ENCODE data around the gene NAT10.

- TF ChIP-seq CTCF (IDR thresholded peaks at IDR 0.05; ENCODE audit: poor library complexity, severe bottlenecking): no peak
- no peak for TF ChIP-seq REST (IDR thresholded peaks at IDR 0.05; ENCODE audit: borderline replicate concordance)
- TF ChIP-seq TAF1 (IDR thresholded peaks at IDR 0.05; ENCODE audit: low read depth): no peak
- TF ChIP-seq POLR2AphosphoS5 (IDR thresholded peaks at IDR 0.05): no peak
- no peak for TF ChIP-seq EZH2 (IDR thresholded peaks at IDR 0.05; ENCODE audit: borderline replicate concordance, insufficient read depth, low read length, poor library complexity, severe bottlenecking)
- no peak for TF ChIP-seq SMC3 (conservative IDR thresholded peaks at IDR 0.05; ENCODE audit: poor library complexity)
- no peak for TF ChIP-seq RAD21 (conservative IDR thresholded peaks at IDR 0.05)
- TF ChIP-seq EP300 (conservative IDR thresholded peaks at IDR 0.05; ENCODE audit: poor library complexity, severe bottlenecking): no peak
Measured at GRCh38 chr11:34181251-34181650, 75.8 kb downstream of the NAT10 start.

All from neural cell (in vitro differentiated cells).